ENCODE results near the gene ERP27.

The ERP27 gene

DNA sequence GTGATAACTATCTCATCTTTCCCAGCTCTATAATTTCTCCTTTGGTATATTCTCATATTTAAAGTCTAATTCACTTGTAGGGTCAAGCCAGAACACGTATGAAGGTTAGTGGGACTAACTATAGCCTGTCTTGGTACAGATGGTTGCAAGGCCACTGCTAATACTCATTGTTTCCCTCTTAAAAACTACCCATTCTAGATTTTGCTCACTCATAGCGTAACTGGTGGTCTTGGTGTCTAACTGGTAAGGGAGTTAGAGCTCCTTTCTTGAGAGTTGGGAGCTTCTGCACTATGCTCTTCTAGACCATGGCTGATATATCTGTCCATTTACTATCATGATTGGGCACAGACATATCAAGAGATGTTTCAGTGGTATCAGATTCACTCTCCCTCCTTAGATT lies 61.5 kb downstream of the ERP27 start:
- DNase-seq (ENCODE audit: extremely low spot score) = no peak
- ChIA-PET POLR2A (no interaction called here), CTCF (no interaction called here)
- TF ChIP-seq BHLHE40 (IDR thresholded peaks at IDR 0.05; ENCODE audit: borderline replicate concordance) (no peak), NFRKB (IDR thresholded peaks at IDR 0.05) (no peak), SUZ12 (IDR thresholded peaks at IDR 0.05) (no peak), ELF4 (IDR thresholded peaks at IDR 0.05) (no peak), ARNT (IDR thresholded peaks at IDR 0.05) (no peak), SP1 (IDR thresholded peaks at IDR 0.05) (no peak), FOXA1 (IDR thresholded peaks at IDR 0.05) (no peak), FOXK2 (IDR thresholded peaks at IDR 0.05) (no peak), LEF1 (IDR thresholded peaks at IDR 0.05; ENCODE audit: borderline replicate concordance) (no peak), ZNF384 (IDR thresholded peaks at IDR 0.05) (no peak), CTBP1 (IDR thresholded peaks at IDR 0.05; ENCODE audit: borderline replicate concordance) (no peak), L3MBTL2 (conservative IDR thresholded peaks at IDR 0.05) (no peak), FOXM1 (IDR thresholded peaks at IDR 0.05; ENCODE audit: borderline replicate concordance) (no peak), HDGF (IDR thresholded peaks at IDR 0.05; ENCODE audit: borderline replicate concordance) (no peak), TARDBP (IDR thresholded peaks at IDR 0.05) (no peak)
- TF ChIP-seq, protein P1, sequence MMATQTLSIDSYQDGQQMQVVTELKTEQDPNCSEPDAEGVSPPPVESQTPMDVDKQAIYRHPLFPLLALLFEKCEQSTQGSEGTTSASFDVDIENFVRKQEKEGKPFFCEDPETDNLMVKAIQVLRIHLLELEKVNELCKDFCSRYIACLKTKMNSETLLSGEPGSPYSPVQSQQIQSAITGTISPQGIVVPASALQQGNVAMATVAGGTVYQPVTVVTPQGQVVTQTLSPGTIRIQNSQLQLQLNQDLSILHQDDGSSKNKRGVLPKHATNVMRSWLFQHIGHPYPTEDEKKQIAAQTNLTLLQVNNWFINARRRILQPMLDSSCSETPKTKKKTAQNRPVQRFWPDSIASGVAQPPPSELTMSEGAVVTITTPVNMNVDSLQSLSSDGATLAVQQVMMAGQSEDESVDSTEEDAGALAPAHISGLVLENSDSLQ (IDR thresholded peaks at IDR 0.05) = no peak

GRCh38 chr12:14874882-14875281 lies 63.5 kb downstream of the ERP27 start:
- TF ChIP-seq NFRKB (IDR thresholded peaks at IDR 0.05) = no peak
- TF ChIP-seq ARNT (IDR thresholded peaks at IDR 0.05) = no peak
- TF ChIP-seq SUZ12 (IDR thresholded peaks at IDR 0.05) = no peak
- no peak for DNase-seq (ENCODE audit: extremely low spot score)
- ChIA-PET CTCF (no interaction called here), POLR2A (no interaction called here)

- ChIA-PET CTCF (no interaction called here), POLR2A (no interaction called here)
- TF ChIP-seq, protein P1 (IDR thresholded peaks at IDR 0.05) = no peak
- no peak for TF ChIP-seq SP1 (IDR thresholded peaks at IDR 0.05)
- TF ChIP-seq BHLHE40 (IDR thresholded peaks at IDR 0.05; ENCODE audit: borderline replicate concordance) = no peak
- no peak for TF ChIP-seq ELF4 (IDR thresholded peaks at IDR 0.05)
- TF ChIP-seq L3MBTL2 (conservative IDR thresholded peaks at IDR 0.05) = no peak
- no peak for TF ChIP-seq SUZ12 (IDR thresholded peaks at IDR 0.05)
- no peak for TF ChIP-seq ARNT (IDR thresholded peaks at IDR 0.05)
- TF ChIP-seq FOXA1 (IDR thresholded peaks at IDR 0.05) = no peak
- TF ChIP-seq FOXK2 (IDR thresholded peaks at IDR 0.05) = no peak
- no peak for TF ChIP-seq HDGF (IDR thresholded peaks at IDR 0.05; ENCODE audit: borderline replicate concordance)
- no peak for TF ChIP-seq CTBP1 (IDR thresholded peaks at IDR 0.05; ENCODE audit: borderline replicate concordance)
- TF ChIP-seq TARDBP (IDR thresholded peaks at IDR 0.05) = no peak
- TF ChIP-seq FOXM1 (IDR thresholded peaks at IDR 0.05; ENCODE audit: borderline replicate concordance) = no peak
- TF ChIP-seq NFRKB (IDR thresholded peaks at IDR 0.05) = no peak
- TF ChIP-seq ZNF384 (IDR thresholded peaks at IDR 0.05) = no peak
- TF ChIP-seq LEF1 (IDR thresholded peaks at IDR 0.05; ENCODE audit: borderline replicate concordance) = no peak
- DNase-seq (ENCODE audit: extremely low spot score) = no peak
These were observed 64.7 kb downstream of the ERP27 start for GRCh38 chr12:14873440-14874185.

- CTCF ChIA-PET = no interaction called here
These were observed 66.5 kb downstream of the ERP27 start for GRCh38 chr12:14871886-14872285.

DNA sequence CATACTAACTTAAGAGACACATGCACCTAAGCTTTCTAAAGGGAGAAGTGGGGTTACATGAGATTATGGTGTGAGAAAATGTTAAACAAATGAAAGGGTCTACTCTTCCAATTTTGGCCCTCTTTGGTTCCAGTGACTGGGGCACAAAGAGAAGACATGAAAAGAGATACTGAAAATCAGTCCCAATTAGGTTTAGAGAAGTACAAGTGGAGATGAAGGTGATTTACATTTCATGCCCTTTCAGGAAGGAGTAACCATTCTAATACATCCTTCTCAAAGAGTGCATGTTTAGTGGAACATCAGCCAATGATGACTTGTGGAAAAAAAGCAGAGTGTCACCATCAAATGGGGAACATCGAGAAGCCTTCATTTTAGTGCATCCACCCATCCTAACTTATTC lies 67.1 kb downstream of the ERP27 start:
- ChIA-PET CTCF (interaction anchor here (0.8 kb wide), 1 partner anchor 342 kb away, joined by 3 read pairs; no protein-coding TSS in a partner anchor), POLR2A (no interaction called here)
- DNase-seq (ENCODE audit: extremely low spot score) = no peak
- TF ChIP-seq FOXK2 (IDR thresholded peaks at IDR 0.05) = no peak
- TF ChIP-seq NFRKB (IDR thresholded peaks at IDR 0.05) = no peak
- TF ChIP-seq SUZ12 (IDR thresholded peaks at IDR 0.05) = no peak
- no peak for TF ChIP-seq BHLHE40 (IDR thresholded peaks at IDR 0.05; ENCODE audit: borderline replicate concordance)
- no peak for TF ChIP-seq ARNT (IDR thresholded peaks at IDR 0.05)
- TF ChIP-seq FOXA1 (IDR thresholded peaks at IDR 0.05) = no peak
- no peak for TF ChIP-seq FOXM1 (IDR thresholded peaks at IDR 0.05; ENCODE audit: borderline replicate concordance)
- no peak for TF ChIP-seq LEF1 (IDR thresholded peaks at IDR 0.05; ENCODE audit: borderline replicate concordance)
- TF ChIP-seq ZNF384 (IDR thresholded peaks at IDR 0.05) = no peak
- TF ChIP-seq L3MBTL2 (conservative IDR thresholded peaks at IDR 0.05) = no peak

More at GRCh38 chr12:14871886-14872285, 66.5 kb downstream of the ERP27 start:
- DNase-seq (ENCODE audit: extremely low spot score) = no peak
- POLR2A ChIA-PET = no interaction called here
- TF ChIP-seq NFRKB (IDR thresholded peaks at IDR 0.05) = no peak
- TF ChIP-seq, protein P1 (IDR thresholded peaks at IDR 0.05) = no peak
- no peak for TF ChIP-seq SUZ12 (IDR thresholded peaks at IDR 0.05)
- TF ChIP-seq FOXA1 (IDR thresholded peaks at IDR 0.05) = no peak
- no peak for TF ChIP-seq BHLHE40 (IDR thresholded peaks at IDR 0.05; ENCODE audit: borderline replicate concordance)
- TF ChIP-seq L3MBTL2 (conservative IDR thresholded peaks at IDR 0.05) = no peak

GRCh38 chr12:14868916-14869506 lies 69.3 kb downstream of the ERP27 start:
- ChIA-PET CTCF (no interaction called here), POLR2A (no interaction called here)
- DNase-seq (ENCODE audit: extremely low spot score) = no peak
- TF ChIP-seq, protein P1 (IDR thresholded peaks at IDR 0.05) = no peak
- TF ChIP-seq BHLHE40 (IDR thresholded peaks at IDR 0.05; ENCODE audit: borderline replicate concordance) (no peak), HDGF (IDR thresholded peaks at IDR 0.05; ENCODE audit: borderline replicate concordance) (no peak), LEF1 (IDR thresholded peaks at IDR 0.05; ENCODE audit: borderline replicate concordance) (no peak), FOXK2 (IDR thresholded peaks at IDR 0.05) (no peak), NFRKB (IDR thresholded peaks at IDR 0.05) (no peak)
